OCI-LY1 (cell line): ENCODE measurements around the gene PIP5K1C.

Source experiments
- H2AFZ ChIP-seq: fragments of 200-600 bp; sonication (generic), shearing (Covaris generic); 2 replicates; pipeline ENCODE4 v1.6.0; 2014; ENCODE audit warnings: antibody characterized with exemption, mild to moderate bottlenecking, low read length
- H3F3A ChIP-seq: fragments of 200-600 bp; sonication (generic), shearing (Covaris generic); 2 replicates; pipeline ENCODE4 v1.6.0; 2014; ENCODE audit warnings: mild to moderate bottlenecking, antibody characterized with exemption, low read length, moderate library complexity; ENCODE audit not compliant: insufficient read depth
- H3K27ac ChIP-seq: fragments of 200-600 bp; sonication (generic); 2 replicates; pipeline ENCODE4 v1.5.1; 2014; ENCODE audit warnings: low read length, mixed run types, mild to moderate bottlenecking, low read depth; ENCODE audit not compliant: poor library complexity, severe bottlenecking
- H3K27me3 ChIP-seq: fragments of 200-600 bp; sonication (generic); 2 replicates; pipeline ENCODE4 v1.6.0; 2014; ENCODE audit warnings: antibody characterized with exemption, mild to moderate bottlenecking, low read length, moderate library complexity; ENCODE audit not compliant: insufficient read depth
- H3K36me3 ChIP-seq: fragments of 200-600 bp; sonication (generic); 2 replicates; pipeline ENCODE4 v1.6.1; 2014; ENCODE audit warnings: mild to moderate bottlenecking, antibody characterized with exemption, low read length, moderate library complexity, mixed read lengths; ENCODE audit not compliant: insufficient read depth
- H3K4me1 ChIP-seq: fragments of 200-600 bp; sonication (generic); 2 replicates; pipeline ENCODE4 v1.5.1; 2014; ENCODE audit warnings: mild to moderate bottlenecking, low read length, moderate library complexity; ENCODE audit not compliant: insufficient read depth, severe bottlenecking
- H3K4me2 ChIP-seq: fragments of 200-600 bp; sonication (generic), shearing (Covaris generic); 2 replicates; pipeline ENCODE4 v1.6.1; 2014; ENCODE audit warnings: low read length
- H3K4me3 ChIP-seq: fragments of 200-600 bp; sonication (generic); 2 replicates; pipeline ENCODE4 v1.5.1; 2014; ENCODE audit warnings: low read length, low read depth, mild to moderate bottlenecking, mixed read lengths; ENCODE audit not compliant: poor library complexity, severe bottlenecking
- H3K79me2 ChIP-seq: fragments of 200-600 bp; shearing (Covaris generic); 2 replicates; pipeline ENCODE4 v1.6.1; 2016; ENCODE audit warnings: mixed run types, low read length, mixed read lengths; ENCODE audit not compliant: insufficient read depth
- H3K9ac ChIP-seq: fragments of 200-600 bp; sonication (generic), shearing (Covaris generic); 2 replicates; pipeline ENCODE4 v1.6.1; 2014; ENCODE audit warnings: mild to moderate bottlenecking, low read length, mixed read lengths
- H3K9me2 ChIP-seq: fragments of 200-600 bp; sonication (generic), shearing (Covaris generic); 2 replicates; pipeline ENCODE4 v1.6.1; 2014; ENCODE audit warnings: low read depth, mild to moderate bottlenecking, low read length, mixed read lengths
- H3K9me3 ChIP-seq: fragments of 200-600 bp; shearing (Covaris generic); 2 replicates; pipeline ENCODE4 v1.6.1; 2014; ENCODE audit warnings: low read length, mixed read lengths
- H4K20me1 ChIP-seq: fragments of 200-600 bp; sonication (generic), shearing (Covaris generic); 2 replicates; pipeline ENCODE4 v1.6.0; 2016; ENCODE audit warnings: mild to moderate bottlenecking, low read length; ENCODE audit not compliant: insufficient read depth
- EZH2 ChIP-seq: fragments of 200-600 bp; sonication (generic), shearing (Covaris generic); IDR thresholded peaks from 2 replicates; pipeline ENCODE4 v1.8.0; 2017; ENCODE audit warnings: borderline replicate concordance, mixed run types, mild to moderate bottlenecking, antibody characterized with exemption, low read length, moderate library complexity, mixed read lengths
- TF ChIP-seq, protein P1 (sequence below): fragments of 200-600 bp; sonication (generic), shearing (Covaris generic); IDR thresholded peaks from 2 replicates; pipeline ENCODE4 v1.5.1; 2017; ENCODE audit warnings: mild to moderate bottlenecking, antibody characterized with exemption, low read length, moderate library complexity, mixed read lengths

The PIP5K1C gene

DNA sequence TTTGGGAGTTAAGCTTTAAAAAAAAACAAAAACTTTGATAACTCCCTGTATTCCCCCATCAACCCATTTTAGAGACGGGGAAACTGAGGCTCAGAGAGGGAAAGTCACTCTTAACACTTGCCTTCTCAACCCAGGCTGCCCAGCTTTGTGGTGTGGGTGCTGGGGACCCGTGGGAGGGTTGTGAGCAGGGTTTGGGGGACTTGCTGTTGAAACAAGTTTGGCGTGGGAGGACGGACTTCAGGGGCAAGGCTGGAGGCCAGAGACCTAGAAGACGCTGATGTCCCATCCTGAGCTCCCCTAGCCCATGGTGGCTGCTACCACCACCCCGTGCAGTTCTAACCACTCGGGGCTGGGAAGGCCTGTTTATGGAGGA lies 72.9 kb downstream of the PIP5K1C start:
- TF ChIP-seq, protein P1, sequence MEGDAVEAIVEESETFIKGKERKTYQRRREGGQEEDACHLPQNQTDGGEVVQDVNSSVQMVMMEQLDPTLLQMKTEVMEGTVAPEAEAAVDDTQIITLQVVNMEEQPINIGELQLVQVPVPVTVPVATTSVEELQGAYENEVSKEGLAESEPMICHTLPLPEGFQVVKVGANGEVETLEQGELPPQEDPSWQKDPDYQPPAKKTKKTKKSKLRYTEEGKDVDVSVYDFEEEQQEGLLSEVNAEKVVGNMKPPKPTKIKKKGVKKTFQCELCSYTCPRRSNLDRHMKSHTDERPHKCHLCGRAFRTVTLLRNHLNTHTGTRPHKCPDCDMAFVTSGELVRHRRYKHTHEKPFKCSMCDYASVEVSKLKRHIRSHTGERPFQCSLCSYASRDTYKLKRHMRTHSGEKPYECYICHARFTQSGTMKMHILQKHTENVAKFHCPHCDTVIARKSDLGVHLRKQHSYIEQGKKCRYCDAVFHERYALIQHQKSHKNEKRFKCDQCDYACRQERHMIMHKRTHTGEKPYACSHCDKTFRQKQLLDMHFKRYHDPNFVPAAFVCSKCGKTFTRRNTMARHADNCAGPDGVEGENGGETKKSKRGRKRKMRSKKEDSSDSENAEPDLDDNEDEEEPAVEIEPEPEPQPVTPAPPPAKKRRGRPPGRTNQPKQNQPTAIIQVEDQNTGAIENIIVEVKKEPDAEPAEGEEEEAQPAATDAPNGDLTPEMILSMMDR: no peak
- TF ChIP-seq EZH2: no peak
- peaks cover 7% of the 10 kb centered on the region for H3K36me3 ChIP-seq
- H3K4me1 ChIP-seq: peaks cover 19% of the 10 kb centered on the region
- peak overlapping the region; percentile 45; the same call in 1 of the 2 replicates for H3K9ac ChIP-seq
- no peaks in the 10 kb centered on the region for H3K27me3 ChIP-seq
- peaks cover 16% of the 10 kb centered on the region for H3K79me2 ChIP-seq
- H4K20me1 ChIP-seq: no peaks in the 10 kb centered on the region
- H3K4me2 ChIP-seq: peak overlapping the region; percentile 91
- H3F3A ChIP-seq: no peaks in the 10 kb centered on the region
- H3K9me2 ChIP-seq: no peaks in the 10 kb centered on the region
- no peak overlapping the region for H2AFZ ChIP-seq
- H3K27ac ChIP-seq: no peak overlapping the region
- H3K4me3 ChIP-seq: peak overlapping the region; percentile 72
- H3K9me3 ChIP-seq: no peaks in the 10 kb centered on the region

DNA sequence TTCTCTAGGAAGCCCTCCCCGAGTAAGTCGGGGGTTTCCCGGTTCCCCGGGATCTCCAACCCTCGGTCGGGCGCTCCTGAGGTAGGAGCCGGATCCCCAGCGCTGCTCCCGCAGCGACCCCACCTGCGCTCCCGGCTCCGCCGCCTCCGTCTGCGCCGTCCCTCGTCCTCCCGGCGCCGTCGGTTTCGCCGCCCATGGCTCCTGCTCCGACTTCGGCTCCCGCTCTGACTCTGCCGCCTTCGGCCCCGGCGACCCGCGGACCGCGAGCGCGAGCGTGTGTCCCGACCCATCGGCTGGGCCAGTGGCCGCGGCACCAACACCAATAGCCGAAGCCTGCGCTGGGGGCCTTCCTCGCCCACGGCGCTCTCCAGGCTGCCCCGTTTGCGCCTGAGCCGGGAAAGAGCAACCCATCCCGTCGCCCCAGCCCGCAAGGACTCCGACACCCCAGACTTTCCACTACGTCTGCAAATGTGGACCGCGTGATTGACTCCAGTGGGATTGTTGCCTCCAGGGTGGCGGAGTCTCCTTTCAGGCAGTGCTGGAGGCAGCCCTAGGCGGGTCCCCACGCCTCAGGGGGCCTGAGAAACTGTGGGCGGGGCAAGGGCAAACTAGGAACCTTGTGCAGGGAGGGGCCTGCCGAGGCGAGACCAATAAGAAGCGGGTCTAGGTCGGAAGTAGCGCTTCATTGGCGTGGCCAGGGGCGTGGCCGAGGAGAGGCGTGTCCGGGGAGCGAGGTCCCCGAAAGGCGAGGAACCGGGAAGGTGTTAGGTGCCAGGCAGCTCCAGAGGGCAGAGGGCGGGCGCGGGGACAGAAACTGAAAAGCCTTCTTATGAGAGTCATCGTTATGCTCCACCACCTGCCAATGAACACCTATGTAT lies 73.6 kb downstream of the PIP5K1C start, which contains the start of gene CACTIN:
TSS of gene CACTIN (minus strand) at position 318 of the 878 bp plus-strand sequence. CDS start at position 290, 28 bp downstream.
- Histone ChIP-seq H3K9me2 (no peaks in the 10 kb centered on the region), H3K4me3 (peak within 1 kb of the TSS; percentile 72), H3K79me2 (peaks cover 16% of the 10 kb centered on the region), H3K4me1 (peaks cover 19% of the 10 kb centered on the region), H3K27ac (peak within 1 kb of the TSS; percentile 76), H3K27me3 (no peaks in the 10 kb centered on the region), H2AFZ (no peak within 1 kb of the TSS), H3K9ac (peak within 1 kb of the TSS; percentile 70), H3K4me2 (peak within 1 kb of the TSS; percentile 91), H3F3A (no peaks in the 10 kb centered on the region), H4K20me1 (no peaks in the 10 kb centered on the region), H3K36me3 (peaks cover 9% of the 10 kb centered on the region), H3K9me3 (no peaks in the 10 kb centered on the region)
- no peak for TF ChIP-seq EZH2
- TF ChIP-seq, protein P1: no peak

DNA sequence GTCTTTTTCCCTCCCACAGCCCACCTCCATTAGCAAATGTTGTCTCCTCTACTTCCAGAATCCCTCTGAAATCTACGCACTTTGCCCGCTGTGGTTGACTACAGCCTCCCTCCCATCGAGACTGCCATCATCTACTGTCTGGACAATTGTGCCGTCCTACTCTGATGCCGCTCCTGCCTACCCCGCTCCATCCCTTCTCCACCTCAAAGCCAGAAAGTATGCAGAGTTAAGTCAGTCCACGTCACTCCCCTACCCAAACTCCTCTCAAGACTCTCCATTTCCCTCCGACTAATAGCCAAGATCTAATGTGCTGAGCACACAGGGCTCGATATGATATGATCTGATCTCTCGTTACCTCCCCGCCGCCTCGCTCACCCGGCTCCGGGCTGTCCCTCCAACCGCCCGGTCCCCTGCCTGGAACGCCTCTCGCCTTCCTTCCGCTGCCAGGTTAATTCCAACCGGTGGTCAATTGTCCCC lies 74.2 kb downstream of the PIP5K1C start:
- peak overlapping the region; percentile 70 for H3K9ac ChIP-seq
- peak overlapping the region; percentile 91 for H3K4me2 ChIP-seq
- peaks cover 19% of the 10 kb centered on the region for H3K4me1 ChIP-seq
- H3K9me2 ChIP-seq: no peaks in the 10 kb centered on the region
- no peaks in the 10 kb centered on the region for H3F3A ChIP-seq
- H3K4me3 ChIP-seq: peak overlapping the region; percentile 72
- no peaks in the 10 kb centered on the region for H3K27me3 ChIP-seq
- H3K79me2 ChIP-seq: peaks cover 16% of the 10 kb centered on the region
- no peak overlapping the region for H2AFZ ChIP-seq
- TF ChIP-seq, protein P1: no peak
- no peak for TF ChIP-seq EZH2
- peaks cover 15% of the 10 kb centered on the region for H3K36me3 ChIP-seq
- no peak overlapping the region for H3K27ac ChIP-seq
- H4K20me1 ChIP-seq: no peaks in the 10 kb centered on the region
- no peaks in the 10 kb centered on the region for H3K9me3 ChIP-seq
